Activated effector memory CD4-positive, alpha-beta T cell treated with anti-CD3 and anti-CD28 coated beads, Interleukin-2, amount 50 U/mL, for 16 hours (primary cell): ENCODE data around the gene SF3A1.

Source experiments
- DNase-seq: peaks from one replicate; pipeline ENCODE4 v3.0.0-alpha.2; 2020

SF3A1 gene

GRCh38 chr22:30285176-30285845 is 71.4 kb downstream of the SF3A1 start:
- DNase-seq: no peak

GRCh38 chr22:30284666-30285065 is 72.0 kb downstream of the SF3A1 start:
- no peak for DNase-seq

DNA sequence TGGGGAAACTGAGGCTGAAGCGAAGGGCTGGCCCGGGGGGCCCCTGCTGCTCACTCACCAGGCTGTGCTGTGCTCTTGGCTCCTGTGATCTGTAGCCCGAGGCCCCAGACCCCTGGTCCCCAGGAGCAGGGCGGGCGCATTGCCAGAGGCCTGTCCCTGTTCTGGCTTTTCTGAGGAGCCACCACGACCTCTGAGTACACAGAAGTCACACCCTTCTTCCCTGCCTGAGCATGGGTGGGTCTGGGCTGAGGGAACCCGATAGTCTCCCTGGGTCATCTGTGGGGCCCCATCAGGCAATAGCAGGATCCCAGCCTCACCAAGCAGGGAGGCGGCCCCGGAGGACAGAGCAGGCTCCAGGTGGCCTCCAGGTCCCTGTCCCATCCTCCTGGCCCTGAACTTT is 72.5 kb downstream of the SF3A1 start:
- no peak for DNase-seq

GRCh38 chr22:30283342-30283741 is 73.4 kb downstream of the SF3A1 start:
- DNase-seq: no peak

GRCh38 chr22:30282616-30283046 is 74.1 kb downstream of the SF3A1 start:
- no peak for DNase-seq
